ENCODE data around the gene ADRB2. TPM values are rescaled to one million over a fixed set of nuclear protein-coding genes. Genes with fewer than 3 reads are reported as not detected.

ADRB2 gene
- total and polyA plus RNA-seq, 10 of the 15 experiments (the other 5 are each of a cell fraction or from before 2014, with no cell fraction given): 0.03 to 0.34 (median 0.18) TPM; not detected in 1

- intact Hi-C loops (cut with micrococcal nuclease; ENCODE audit: unreplicated experiment) (no loop called here), in situ Hi-C loops (cut with MboI) (no loop called here)
- FAIRE-seq (no peak), DNase-seq (ENCODE audit: low read depth, low spot score) (no peak), ATAC-seq (no peak)
- RAD21 ChIA-PET (ENCODE audit: unreplicated experiment): interaction anchor here (0.9 kb wide), 1 partner anchor 95 kb away, joined by 4 read pairs; no protein-coding TSS in a partner anchor
- no peaks in the 10 kb centered on the region for H3K79me2 ChIP-seq (ENCODE audit: control insufficient read depth, insufficient read depth, low read length)
- SMC1A ChIA-PET (ENCODE audit: uncharacterized antibody, unreplicated experiment): no interaction called here
- no peak overlapping the region for H3K9ac ChIP-seq (ENCODE audit: control insufficient read depth, insufficient read depth, low read length)
- H3K4me3 ChIP-seq: no peak overlapping the region
- no peak for TF ChIP-seq SUPT20H (IDR thresholded peaks at IDR 0.05; ENCODE audit: borderline replicate concordance, control insufficient read depth, low read depth, low read length)
- no peak for TF ChIP-seq MYC (IDR thresholded peaks at IDR 0.05; ENCODE audit: insufficient read depth, insufficient read length, insufficient replicate concordance, low read length, severe bottlenecking)
- TF ChIP-seq WRNIP1 (IDR thresholded peaks at IDR 0.05; ENCODE audit: borderline replicate concordance, low read depth, low read length): no peak
- no peak for TF ChIP-seq BACH1 (IDR thresholded peaks at IDR 0.05; ENCODE audit: borderline replicate concordance)
- TF ChIP-seq CBX5 (IDR thresholded peaks at IDR 0.05; ENCODE audit: low read depth): no peak
- no peak for TF ChIP-seq ZNF217 (IDR thresholded peaks at IDR 0.05)
- TF ChIP-seq IKZF2 (IDR thresholded peaks at IDR 0.05): no peak
- no peak for TF ChIP-seq POLR2A (IDR thresholded peaks at IDR 0.05; ENCODE audit: low read depth, low read length)
- no peak for TF ChIP-seq ZNF24 (IDR thresholded peaks at IDR 0.05)
- no peak for TF ChIP-seq ZZZ3 (IDR thresholded peaks at IDR 0.05; ENCODE audit: control insufficient read depth, insufficient read length, low read depth)
- no peak for TF ChIP-seq CTCF (IDR thresholded peaks at IDR 0.05 in 2 of 3, conservative IDR thresholded peaks at IDR 0.05 in 1 of 3; ENCODE audit: control insufficient read depth in 2 of 3, extremely low read depth in 1 of 3, insufficient read depth in 1 of 3, low read depth in 3 of 3, low read length in 3 of 3)
- no peaks in the 10 kb centered on the region for H3K9me3 ChIP-seq (replicated peaks; ENCODE audit: control insufficient read depth, insufficient read depth, low read length)
- no peak overlapping the region for H3K4me2 ChIP-seq (ENCODE audit: control insufficient read depth, insufficient read depth)
- BruUV-seq (replicated peaks): no TSS peak
- no peak overlapping the region for H2AFZ ChIP-seq (ENCODE audit: control insufficient read depth, low read depth, low read length)
- H4K20me1 ChIP-seq (ENCODE audit: control insufficient read depth, insufficient read depth): no peaks in the 10 kb centered on the region
- H3K4me1 ChIP-seq (ENCODE audit: control insufficient read depth, insufficient read depth, low read length): no peaks in the 10 kb centered on the region
- 16% methylated on average over 3 of the region's 3 CpGs for WGBS (ENCODE audit: insufficient coverage, insufficient replicate concordance, low lambda C conversion rate, missing lambda C conversion rate)
- CTCF ChIA-PET: interaction anchor here (1.2 kb wide), 1 partner anchor 132 kb away, joined by 3 read pairs; no protein-coding TSS in a partner anchor
- H3K27me3 ChIP-seq (replicated peaks in 1 of 2; ENCODE audit: control insufficient read depth in 2 of 2, insufficient read depth in 2 of 2, low read length in 1 of 2): no peaks in the 10 kb centered on the region
- H3K36me3 ChIP-seq (ENCODE audit: control insufficient read depth in 2 of 2, insufficient read depth in 2 of 2, low read length in 1 of 2): no peaks in the 10 kb centered on the region
- POLR2A ChIA-PET: no interaction called here
- H3K27ac ChIP-seq (ENCODE audit: control insufficient read depth, insufficient read depth): no peak overlapping the region
These were observed 47.5 kb downstream of the ADRB2 start for GRCh38 chr5:148873690-148874485.

Data from GM12878 (cell line).